ENCODE data around the gene HPCAL1.

Gene HPCAL1

GRCh38 chr2:10357193-10358169, 54.8 kb downstream of the HPCAL1 start:
- DNase-seq, result no peak

GRCh38 chr2:10359246-10359645, 56.5 kb downstream of the HPCAL1 start:
- DNase-seq, result no peak

GRCh38 chr2:10359731-10360329, 57.1 kb downstream of the HPCAL1 start:
- DNase-seq, result no peak

DNA sequence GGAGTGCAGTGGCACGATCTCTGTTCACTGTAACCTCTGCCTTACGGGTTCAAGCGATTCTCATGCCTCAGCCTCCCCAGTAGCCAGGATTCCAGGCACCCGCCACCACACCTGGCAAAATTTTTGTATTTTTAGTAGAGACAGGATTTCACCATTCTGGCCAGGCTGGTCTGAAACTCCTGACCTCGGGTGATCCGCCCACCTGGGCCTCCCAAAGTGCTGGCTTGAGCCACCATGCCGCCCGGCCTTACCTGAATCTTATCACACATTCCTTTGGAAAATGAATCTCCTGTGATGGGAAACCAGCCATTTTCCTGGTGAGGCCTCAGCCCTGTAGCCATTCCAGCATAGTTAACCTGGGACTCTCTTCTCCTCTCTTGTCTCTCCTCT, 57.8 kb downstream of the HPCAL1 start:
- DNase-seq, result no peak

GRCh38 chr2:10360850-10361588, 58.3 kb downstream of the HPCAL1 start:
- no peak for DNase-seq

DNA sequence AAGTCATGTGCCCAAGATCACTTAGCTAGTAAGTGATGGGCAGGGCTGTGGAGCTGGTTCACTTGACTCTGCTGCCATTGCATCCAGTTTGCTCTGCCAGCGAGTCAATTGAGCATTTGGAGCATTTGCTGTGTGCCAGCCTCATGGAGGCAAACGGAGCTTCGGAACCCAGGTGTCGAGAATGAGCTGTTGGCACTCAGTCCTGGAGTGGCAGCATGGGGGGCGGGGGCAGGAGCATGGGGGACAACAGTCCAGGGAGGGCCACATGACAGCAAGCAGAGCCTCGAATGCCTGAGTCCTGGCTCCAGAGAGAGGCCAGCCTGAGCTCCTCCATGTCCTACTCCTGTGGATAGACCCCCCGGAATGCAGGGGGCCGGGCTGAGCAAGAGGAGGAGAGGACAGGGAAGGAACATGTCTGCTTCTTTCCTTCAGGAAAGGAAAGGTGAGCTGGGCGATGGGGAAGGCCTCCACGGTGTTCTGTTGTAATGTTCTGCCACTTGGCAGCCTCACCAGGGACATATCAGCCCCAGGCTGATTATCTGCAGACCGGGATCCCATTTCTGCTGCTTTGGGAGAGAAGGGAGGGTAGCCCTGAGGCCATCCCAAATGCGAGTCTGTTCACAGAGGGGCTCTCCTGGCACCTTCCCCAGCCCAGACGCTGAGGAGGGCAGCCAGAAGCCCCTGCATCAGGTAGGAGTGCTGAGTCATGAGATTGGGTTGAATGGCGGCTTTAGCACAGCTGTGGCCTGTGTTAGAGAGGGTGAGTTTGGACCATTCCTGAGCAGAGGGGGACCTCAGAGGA, 59.6 kb downstream of the HPCAL1 start:
- DNase-seq, result no peak

DNA sequence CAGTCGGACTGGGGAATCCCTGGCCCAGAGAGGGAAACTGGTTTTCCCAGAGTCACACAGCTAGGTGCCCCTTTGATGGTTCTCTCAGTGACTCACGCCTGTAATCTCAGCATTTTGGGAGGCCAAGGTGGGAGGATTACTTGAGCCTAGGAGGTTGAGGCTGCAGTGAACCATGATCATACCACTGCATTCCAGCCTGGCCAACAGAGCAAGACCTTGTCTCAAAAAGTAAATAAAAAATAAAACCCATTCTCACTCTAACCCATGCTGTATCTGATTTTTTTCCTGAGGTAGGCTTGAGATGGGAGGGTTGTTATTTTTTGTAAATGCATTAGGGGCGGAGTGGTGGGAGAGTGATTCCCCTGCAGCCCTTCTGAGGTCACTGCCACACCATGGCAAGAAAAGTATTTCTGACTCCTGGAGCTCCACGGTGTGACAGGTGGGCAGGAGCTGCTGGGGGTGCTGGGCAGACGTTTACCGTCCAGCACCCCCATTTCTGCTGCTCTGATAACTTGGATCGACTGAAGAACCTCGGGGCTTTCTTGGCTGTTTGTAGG, 60.3 kb downstream of the HPCAL1 start:
- DNase-seq, result no peak

DNA sequence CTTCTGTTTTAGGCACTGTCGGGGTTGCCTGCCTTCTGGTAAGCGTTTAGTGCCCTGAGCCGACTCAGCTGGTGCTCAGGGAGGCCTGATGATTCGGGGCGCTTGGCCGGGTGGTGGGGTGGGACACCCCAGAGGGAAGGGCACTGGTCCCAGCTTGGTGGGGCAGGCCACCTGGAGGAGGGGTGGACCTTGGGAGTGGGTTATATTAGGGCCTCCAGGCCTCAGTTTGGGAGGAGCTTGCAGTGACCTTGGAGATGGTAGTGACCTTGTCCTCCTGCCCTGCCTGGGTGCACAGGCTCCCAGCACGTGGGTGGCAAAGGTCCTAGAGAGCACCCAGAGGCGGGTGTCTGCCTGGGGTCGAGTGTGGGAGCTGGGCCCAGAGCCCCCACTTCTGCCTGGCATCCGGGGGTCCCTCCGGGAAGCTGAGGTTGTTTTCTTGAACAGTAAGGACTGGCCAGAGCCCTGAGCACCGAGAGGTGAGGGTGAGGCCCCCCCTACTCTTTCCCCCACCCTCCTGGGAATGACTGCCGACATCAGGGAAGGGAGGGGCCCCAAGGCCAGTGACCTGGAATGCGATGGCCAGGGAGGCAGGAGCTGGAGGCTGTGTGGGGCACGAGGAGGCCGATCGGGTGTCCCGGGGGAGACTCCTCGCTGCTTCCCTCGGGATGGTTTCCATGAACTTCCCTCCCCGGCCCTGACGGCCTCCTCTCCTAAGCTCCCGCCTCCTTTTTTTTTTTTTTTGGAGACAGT, 61.3 kb downstream of the HPCAL1 start:
- DNase-seq, result no peak

DNA sequence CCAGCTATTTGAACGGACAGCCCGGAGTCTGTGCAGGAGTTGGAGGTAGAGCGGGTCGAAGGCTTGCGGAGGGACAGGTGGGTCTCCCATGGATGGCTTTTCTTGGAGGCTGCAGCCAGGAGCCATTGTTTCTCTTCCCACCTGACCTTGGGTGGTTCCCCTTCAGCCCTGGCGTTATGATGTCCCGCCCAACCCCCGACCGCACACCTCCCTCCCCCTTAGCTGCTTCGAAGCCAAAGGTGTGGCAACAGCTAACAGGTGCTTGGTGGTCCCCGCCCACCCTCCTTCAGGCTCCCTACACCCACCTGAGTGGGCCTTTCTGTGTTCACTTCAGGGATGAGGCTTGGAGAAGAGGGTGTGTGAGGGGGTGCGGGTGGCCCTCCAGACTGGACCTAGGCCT, 62.7 kb downstream of the HPCAL1 start:
- no peak for DNase-seq

DNA sequence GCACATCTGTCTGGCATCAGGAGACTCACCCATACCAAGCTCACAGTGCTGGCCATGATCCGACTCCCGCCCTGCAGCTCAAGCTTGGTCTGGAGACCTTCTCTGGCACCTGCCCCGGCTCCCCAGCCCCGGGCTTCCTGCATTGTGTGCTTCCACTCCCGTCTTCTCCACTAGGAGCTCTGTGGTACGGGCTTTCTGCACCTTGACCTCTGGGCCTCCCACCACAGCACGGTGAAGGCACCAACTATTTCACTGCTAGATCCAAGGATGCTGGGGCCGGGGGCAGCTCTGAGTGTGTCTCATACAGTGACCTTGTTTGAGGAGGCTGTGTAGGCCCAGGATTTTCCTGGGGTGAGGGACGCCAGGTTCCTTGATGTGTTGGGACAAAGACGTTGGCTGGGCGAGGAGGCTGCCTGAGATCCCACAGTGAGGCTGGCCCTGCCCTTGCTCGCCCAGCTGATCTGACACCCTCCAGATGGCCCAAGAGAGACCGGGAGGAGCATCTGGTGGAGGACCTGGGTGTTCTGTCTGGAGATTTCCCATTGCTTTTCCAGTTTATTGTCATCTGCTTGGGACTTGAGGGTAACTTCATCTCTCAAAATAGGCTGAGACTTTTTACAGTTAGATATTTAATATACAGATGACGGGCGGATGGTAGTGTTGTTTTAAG, 64.0 kb downstream of the HPCAL1 start:
- no peak for DNase-seq

GRCh38 chr2:10367472-10368439, 65.1 kb downstream of the HPCAL1 start:
- DNase-seq, result no peak

GRCh38 chr2:10368491-10369231, 66.0 kb downstream of the HPCAL1 start:
- no peak for DNase-seq

GRCh38 chr2:10369269-10370255, 66.9 kb downstream of the HPCAL1 start:
- DNase-seq, result no peak

DNA sequence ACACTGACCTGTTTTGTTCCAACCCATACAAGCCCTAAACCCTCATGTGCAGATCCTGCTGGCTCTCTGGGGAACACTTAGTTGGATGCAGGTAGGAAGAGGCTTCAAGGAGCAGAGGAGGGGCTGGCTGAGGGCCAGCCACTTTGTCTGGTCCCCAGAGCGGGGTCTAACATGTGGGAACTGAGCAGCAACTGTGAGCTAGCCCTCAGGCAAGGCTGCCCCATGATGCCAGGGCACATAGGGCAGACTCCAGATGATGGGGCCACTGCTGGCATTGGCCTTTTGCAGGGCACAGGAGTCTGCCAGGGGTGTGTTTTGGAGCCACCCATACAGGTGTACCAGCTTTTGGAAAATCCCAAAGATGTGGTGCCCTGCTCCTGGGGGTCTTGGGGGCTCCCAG, 67.7 kb downstream of the HPCAL1 start:
- no peak for DNase-seq

DNA sequence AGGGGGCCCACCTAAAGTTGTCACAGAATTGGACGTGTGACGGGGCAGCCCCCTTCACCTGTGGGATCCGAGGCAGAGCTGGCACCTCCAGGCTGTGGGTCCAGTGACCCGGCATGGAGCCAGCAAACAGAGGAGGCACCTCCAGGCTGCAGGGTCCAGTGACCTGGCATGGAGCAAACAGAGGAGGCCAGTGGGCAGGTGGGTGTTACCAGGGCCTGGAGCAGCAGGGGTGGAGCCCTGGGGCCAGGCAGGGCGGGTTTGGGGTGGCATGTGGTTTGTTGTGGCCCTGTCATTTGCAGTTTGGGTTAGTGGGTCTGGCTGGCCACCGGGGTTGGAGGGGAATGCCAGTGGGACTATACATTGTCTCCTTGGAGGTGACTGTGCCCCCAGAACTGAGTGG, 68.2 kb downstream of the HPCAL1 start:
- DNase-seq, result no peak

DNA sequence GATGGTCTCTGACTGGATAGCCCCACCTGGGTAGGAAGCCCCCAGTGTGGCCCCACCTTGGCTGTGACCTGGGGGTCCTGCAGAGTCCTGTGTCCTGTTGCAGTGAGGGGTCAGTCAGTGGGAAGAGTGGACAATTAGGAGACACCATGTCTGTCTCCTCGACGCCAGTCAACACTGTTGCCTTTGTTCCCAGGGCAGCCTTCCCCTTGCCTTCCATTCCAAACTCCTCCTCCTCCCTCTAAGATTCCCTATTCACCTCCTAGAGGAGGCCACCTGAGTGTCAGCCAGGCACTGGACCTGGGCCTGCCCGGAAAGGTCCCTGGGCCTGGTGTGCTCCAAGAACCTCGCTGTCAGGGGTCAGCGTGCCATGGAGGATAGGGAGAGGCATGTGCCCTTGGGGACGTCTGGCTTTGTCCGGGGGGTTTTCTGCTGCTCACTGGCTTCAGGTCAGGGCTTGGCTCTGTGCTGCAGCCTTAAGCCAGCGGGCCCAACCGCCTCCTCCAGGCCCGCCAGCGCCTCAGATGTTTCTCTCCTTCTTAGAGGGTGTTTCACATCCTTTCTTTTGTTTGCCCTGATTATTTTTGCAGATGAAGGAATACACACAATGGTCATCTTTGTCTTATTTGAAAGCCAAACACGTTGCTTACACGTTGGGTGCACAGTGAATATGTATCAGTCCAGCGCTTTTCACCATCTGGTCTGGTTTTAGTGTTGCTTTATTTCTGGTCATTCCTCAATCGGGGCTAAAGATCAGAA, 68.9 kb downstream of the HPCAL1 start:
- DNase-seq, result no peak

Measured in central memory CD4-positive, alpha-beta T cell (primary cell).